Dermis blood vessel endothelial cell (primary cell): ENCODE data around the gene PRKAB2. TPM values are rescaled to one million over a fixed set of nuclear protein-coding genes. Genes with fewer than 3 reads are reported as not detected.
"Not testable (repeated sequence)": the region's sequence is repeated elsewhere in the genome, so short reads cannot be mapped to it uniquely, and the experiment has no call there.

Source experiments
- DNase-seq: peaks from one replicate; pipeline ENCODE4 v3.0.0; 2010
- total RNA-seq: library from RNA; depleted of rRNA; stranded (reverse); fragments of >200 nt; gene quantifications from 2 replicates; pipeline ENCODE4 v1.2.3, GENCODE V29; 2014

Gene PRKAB2
- total RNA-seq, 1 donor from 2014 or later, result 5.6 TPM

DNA sequence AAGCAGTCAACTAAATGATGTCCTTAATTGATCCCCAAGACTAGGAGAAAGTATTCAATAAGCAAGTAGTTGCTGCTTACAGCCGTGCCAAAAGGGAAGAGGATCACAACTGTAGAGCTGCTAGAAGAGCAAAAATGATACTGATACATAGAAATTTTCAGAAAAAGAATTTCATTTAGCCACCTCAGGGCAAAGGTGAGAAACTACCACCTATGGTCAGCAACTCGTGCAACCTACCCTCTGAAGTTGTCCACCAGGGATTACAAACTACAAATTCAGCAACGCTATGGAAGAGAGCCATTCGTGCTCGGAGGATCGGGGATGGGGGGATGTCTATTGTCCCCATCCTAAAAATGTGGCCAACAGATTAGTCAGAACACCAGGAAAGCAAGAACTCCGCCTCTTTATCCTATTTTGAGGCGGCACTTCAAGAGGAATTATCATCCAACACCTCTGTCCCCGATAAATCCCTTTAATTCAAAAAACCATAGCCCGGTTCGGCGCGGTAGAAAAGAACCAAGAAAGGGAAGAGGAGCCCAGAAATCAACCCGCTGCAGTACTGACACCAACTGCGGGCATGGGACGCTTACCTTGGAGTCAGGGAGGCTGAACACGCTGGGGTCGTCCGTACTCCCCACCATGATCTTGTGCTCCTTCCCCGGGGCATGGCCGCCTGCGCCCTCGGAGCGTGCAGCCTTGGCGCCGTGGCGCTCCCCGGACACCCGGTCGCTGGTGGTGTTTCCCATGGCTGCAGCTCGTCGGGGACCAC, 687 bp downstream of the PRKAB2 start:
- DNase-seq, result peak; percentile 38

DNA sequence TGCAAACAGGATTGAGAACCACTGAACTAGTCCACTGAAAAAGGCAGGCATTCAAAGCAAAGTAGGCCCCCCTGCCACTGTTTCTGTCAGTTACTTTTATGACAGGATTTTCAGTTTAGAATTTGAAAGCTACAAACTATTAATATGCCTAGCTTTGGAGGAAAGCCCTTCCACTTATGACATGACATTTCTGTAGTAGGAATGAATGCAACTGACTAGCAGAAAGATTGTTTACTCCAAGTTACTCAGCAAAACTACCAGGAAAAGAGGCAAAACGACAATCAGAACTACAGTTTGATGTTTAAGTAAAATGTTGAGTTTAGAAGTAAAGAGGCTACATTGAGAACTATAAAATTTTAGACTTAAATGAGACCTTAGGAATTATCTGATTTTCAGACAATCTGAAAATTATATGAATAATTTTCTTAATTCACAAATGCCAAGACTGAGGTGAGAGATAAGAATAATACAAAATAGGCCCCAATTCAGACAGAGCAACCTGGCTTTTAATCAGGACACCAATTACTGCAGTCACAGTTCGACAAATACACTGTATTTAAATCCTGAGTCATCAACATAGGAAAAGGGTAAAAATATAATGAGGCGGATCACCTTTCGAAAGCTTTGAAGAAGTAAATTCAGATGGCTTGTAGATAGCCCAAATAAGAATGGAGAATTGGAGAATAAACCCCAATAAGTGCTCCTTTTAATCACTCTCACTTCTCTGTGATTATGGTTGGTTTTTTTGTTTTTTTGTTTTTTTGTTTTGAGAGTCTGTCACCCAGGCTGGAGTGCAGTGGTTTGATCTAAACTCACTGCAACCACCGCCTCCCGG, 2.2 kb downstream of the PRKAB2 start:
- no peak for DNase-seq

DNA sequence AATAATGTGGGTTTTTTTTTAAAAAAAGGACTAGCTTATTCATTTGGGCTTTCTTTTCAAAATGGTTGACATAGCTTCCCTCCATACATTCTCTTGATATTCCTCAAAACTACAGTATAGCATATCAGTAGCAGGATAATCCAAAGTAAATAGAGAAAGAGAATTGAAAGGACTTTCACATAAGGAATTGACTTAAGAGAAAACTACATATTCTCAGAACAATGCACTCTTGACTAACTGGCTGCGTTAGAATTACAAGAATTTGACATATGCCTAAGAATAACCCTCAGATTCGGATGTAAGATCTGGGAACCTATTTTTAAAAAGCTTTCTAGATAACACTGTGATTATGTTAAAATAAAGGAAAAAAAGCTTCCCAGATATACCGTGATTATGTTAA, 3.1 kb downstream of the PRKAB2 start:
- DNase-seq, result no peak

- peak; percentile 42 for DNase-seq
Observed at GRCh38 chr1:147168626-147169058, 3.6 kb downstream of the PRKAB2 start.

- DNase-seq, result peak; percentile 40
Observed at GRCh38 chr1:147167365-147167764, 4.9 kb downstream of the PRKAB2 start.

GRCh38 chr1:147163019-147163418, 9.3 kb downstream of the PRKAB2 start:
- no peak for DNase-seq

DNA sequence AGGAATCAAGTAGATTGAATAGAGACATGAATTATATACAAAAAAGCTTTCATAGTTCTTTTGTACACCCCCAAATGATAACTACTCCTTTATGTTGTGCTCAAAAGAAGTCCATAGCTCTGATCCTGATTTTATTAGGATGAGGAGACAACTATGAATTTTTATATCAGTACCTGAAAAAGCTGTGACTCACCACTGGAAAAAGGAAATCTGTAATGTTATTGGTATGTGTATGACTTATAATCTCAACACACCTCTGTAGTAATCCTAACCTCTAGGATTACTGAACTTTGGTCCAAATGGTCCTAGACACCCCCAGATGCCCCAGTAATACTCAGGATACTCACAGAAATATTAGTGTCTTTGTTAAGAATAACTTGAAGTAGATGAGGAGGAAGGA, 10.2 kb downstream of the PRKAB2 start:
- DNase-seq, result no peak

DNA sequence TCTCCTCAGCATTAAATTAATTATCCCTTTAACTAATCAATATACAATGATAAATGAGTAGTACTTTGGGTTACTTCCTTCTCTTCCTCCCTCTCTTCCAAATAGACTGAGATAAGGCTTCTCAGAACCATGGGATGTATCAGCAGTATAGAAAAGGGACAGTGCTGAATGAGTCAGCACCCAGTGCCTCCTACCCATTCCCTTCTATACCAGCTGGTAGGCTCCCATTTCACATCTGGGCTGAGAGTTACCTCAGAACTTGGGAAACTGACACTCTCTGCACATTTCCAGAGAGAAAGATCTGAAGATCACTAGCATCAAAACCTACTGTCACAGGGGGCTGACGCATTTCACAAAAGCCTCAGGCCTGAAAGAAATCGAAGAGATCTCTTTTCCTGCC, 15.2 kb downstream of the PRKAB2 start:
- DNase-seq, result not testable (repeated sequence)

GRCh38 chr1:147156642-147157041, 15.6 kb downstream of the PRKAB2 start:
- no peak for DNase-seq

DNA sequence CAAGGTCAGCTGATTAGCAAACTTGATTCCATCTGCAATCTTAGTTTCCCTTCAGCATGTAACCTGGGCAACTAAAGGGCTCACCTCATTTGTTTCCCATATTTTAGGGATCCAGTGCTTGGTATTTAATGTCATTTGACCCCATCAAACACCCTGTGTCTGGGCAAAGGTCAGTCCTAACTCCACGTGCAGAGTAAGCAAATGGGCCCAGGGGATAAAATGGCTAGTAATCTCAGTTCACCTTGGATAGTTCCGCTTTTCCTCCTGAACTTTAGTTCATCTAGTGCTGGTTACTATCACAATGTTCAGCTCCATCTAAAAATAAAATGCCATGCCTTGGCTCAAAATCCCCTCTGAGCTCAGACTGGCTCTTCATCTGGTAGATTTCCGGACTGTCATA, 19.5 kb downstream of the PRKAB2 start:
- DNase-seq, result no peak

- no peak for DNase-seq
Observed at GRCh38 chr1:147151244-147151643, 21.0 kb downstream of the PRKAB2 start.

DNA sequence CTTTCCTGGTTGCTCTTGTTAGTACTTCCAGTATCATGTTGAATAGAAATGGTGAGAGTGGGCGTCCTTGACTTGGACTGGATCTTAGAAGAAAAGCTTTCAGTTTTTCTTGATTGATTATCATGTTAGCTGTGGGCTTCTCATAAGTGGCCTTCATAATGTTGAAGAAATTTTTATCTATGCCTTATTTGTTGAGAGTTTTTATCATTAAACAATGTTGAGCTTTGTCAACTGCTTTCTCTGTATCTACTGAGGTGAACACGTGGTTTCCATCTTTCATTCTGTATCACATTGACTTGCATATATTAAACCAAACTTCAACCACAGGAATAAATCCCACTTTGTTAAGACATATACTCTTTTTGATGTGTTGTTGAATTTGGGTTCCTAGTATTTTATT, 29.4 kb downstream of the PRKAB2 start:
- no peak for DNase-seq

GRCh38 chr1:147130721-147131120, 41.5 kb downstream of the PRKAB2 start:
- not testable (repeated sequence) for DNase-seq

DNA sequence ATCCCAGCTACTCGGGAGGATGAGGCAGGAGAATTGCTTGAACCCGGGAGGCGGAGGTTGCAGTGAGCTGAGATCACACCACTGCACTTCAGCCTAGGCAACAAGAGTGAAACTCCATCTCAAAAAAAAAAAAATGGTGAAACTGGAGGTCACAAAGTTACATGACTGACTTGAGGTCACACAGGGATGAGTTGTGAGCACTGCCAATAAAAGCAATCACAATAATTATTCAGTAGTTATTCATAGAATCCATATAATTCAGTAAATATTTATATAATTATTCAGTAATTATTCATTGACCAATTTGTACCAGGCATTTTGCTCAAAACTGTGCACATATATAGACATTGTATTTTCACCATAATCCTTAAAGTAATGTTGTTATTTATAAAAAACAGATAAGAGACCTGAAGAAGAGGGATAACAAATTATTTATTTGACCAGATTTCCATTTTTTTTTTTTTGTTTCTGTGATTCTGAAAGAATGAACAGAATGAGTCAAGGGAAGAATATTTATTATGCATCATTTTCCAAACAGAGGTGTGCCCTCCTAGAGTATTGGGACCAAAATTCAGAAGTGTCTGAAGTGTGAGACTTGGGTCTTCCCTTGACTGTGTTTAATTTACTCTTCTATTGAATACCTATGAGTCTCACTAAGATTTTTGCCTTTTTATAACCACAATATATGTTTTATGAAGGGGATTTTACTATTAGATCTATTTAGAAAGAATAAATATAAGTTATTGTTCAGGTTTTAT, 43.0 kb downstream of the PRKAB2 start:
- no peak for DNase-seq

GRCh38 chr1:147124266-147124665, 48.0 kb downstream of the PRKAB2 start:
- DNase-seq, result no peak

DNA sequence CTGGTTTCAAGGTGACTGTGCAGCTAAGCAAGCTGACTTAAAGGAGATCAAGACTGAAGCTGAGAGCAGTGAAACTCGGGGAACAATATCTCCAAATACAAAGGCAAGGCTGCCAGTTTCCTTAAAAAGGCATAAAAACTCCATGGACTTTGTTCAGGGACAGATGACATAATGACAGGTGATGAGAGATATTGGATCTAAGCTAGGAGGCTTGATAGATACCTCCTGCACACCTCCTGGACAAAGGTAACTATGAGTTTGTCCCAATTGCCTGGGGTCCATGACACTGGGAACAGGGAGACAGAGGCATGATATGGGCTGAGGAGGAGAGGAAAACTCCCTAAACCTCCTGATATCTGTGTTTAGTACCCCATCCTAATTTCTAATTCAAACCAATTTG, 55.2 kb downstream of the PRKAB2 start:
- DNase-seq, result no peak

DNA sequence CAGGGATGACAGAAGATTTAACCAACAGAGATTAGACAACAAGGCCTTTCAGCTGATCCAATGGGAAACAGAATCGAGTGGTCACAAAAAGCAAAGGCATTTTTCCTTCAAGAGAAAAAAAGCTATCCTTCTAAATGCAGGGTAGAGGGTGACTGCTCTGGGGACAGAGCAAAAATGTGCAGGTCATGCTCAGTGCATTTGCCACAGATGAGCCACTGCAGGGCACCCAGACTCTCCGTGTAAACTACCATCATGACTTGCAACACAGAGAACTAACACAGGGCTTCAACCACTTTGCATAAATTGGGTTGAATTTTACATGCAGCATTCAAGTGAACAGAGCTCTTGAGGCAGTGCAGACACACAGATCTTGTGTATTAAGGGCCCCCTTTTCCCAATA, 56.8 kb downstream of the PRKAB2 start:
- DNase-seq, result no peak

DNA sequence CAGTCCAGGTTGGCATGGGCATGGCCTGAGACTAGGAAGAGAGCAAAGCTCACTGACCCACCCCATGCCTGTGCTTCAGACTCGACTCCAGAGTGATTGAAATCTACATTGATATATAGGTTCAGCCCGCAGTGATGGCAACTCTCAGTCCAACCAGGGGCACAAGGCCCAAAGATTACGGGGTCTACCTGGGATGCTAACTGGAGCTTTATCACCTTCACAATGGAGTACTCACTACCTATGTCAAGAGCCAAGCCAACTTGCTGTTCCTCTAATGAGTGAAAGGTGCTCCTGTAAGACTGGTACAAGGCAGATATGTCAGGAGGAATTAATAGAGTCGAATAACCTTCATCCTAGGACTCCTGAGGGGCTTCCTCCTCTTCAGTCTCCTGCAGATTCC, 57.2 kb downstream of the PRKAB2 start:
- DNase-seq, result not testable (repeated sequence)

DNA sequence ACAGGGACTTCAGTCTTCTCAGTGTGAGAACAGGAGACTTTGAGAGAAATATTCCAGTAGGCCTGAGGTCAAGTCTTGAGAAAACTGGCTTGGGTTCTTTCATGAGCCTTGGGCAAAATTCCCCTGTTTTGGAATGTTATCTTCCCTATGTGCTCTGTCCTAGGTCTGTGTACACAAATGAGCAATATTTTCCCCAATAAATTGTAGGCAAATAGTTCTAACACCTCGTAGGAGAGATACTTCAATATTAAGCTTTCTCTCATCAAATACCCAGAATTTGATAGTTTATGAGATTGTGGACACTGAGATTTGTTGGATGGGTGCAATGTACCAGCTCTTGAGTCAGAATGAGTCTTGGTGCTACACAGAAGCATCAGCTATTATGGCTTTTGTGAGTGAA, 57.9 kb downstream of the PRKAB2 start:
- not testable (repeated sequence) for DNase-seq

GRCh38 chr1:147111381-147112130, 60.7 kb downstream of the PRKAB2 start:
- no peak for DNase-seq

GRCh38 chr1:147110872-147111271, 61.4 kb downstream of the PRKAB2 start:
- DNase-seq, result no peak

- no peak for DNase-seq
Observed at GRCh38 chr1:147110434-147110833, 61.8 kb downstream of the PRKAB2 start.
